ENCODE measurements around the gene OR10G3. TPM values are rescaled to one million over a fixed set of nuclear protein-coding genes. Genes with fewer than 3 reads are reported as not detected.

Gene OR10G3
- total RNA-seq, 1 donor from 2014 or later, result not detected

DNA sequence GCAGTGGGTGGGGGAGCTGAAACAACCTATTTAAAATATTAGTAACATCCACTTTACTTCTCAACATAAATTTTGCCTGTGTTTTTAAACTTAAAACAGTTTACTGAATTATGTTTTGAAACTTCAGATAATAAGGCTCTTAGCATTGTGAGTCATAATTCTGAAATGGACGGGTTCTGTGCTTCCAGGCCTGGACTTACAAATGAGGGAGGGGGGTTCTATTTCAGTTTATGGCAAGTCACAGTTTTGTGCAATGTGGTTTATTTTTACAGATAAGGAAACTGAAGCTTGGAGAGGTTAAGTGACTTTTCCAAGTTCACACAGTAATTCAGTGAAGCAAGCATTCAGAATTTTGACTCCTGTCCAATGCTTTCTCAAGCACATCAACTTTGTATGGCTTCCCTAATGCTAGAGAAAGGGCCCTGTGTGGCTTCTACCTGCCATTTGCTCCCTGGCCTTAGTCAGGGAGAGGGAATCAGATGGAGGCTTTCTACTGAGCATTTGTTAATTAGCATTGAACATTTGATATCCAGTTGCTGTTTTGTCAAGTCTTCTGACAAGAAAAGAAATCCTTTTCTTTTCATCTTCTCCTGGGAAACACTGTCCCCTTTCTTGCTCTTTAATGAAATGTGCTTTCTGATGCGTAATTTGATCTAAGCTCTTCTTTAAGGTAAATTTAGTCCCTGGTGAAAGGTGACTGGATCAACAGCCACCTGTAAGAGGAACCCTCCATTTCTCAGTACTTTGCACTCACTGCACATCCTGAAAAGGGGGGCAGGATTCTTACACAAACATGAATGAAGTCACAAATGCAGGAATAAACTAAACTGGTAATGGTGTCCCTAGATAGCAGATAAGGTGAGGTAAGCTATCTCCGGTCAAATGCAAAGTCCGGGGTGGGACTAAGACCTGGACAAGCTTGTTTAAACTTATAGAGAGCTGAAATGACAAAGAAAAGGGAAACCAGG is 51.2 kb downstream of the OR10G3 start:
- intact Hi-C loops (cut with micrococcal nuclease), result no loop called here
- H3K9me3 Mint-ChIP-seq, result no peaks in the 10 kb centered on the region

DNA sequence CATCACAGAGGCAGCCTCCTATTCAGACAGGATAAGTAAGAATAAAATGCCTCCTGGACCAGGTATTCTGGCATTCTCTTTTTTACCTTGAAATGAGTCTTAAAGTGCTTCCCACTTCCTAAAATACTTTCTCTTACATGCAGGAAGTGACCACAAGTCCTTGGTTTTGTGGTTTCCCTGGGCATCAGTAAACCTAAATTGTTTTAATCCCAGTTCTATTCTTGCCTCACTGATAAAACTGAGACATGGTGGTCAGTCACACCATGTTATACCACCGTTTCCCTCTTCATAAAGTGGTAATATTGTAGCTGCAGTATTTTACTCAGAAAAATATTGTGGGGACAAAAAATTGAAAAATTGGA is 52.6 kb downstream of the OR10G3 start:
- no peak for DNase-seq (ENCODE audit: low spot score)
- Mint-ChIP-seq H3K27ac (no peak overlapping the region), H3K27me3 (ENCODE audit: low read depth) (peaks cover 17% of the 10 kb centered on the region), H3K36me3 (ENCODE audit: low read depth) (no peaks in the 10 kb centered on the region), H3K4me1 (ENCODE audit: low read depth) (peaks cover 13% of the 10 kb centered on the region), H3K4me3 (ENCODE audit: low read depth) (peak overlapping the region; percentile 68), H3K9me3 (no peaks in the 10 kb centered on the region)
- intact Hi-C loops (cut with micrococcal nuclease), result no loop called here

More for the DNA sequence above, 51.2 kb downstream of the OR10G3 start:
- H3K4me1 Mint-ChIP-seq (ENCODE audit: low read depth), result peaks cover 13% of the 10 kb centered on the region
- peaks cover 22% of the 10 kb centered on the region for H3K27me3 Mint-ChIP-seq (ENCODE audit: low read depth)
- H3K4me3 Mint-ChIP-seq (ENCODE audit: low read depth), result no peak overlapping the region
- no peak for DNase-seq (ENCODE audit: low spot score)
- no peaks in the 10 kb centered on the region for H3K36me3 Mint-ChIP-seq (ENCODE audit: low read depth)
- H3K27ac Mint-ChIP-seq, result no peak overlapping the region

DNA sequence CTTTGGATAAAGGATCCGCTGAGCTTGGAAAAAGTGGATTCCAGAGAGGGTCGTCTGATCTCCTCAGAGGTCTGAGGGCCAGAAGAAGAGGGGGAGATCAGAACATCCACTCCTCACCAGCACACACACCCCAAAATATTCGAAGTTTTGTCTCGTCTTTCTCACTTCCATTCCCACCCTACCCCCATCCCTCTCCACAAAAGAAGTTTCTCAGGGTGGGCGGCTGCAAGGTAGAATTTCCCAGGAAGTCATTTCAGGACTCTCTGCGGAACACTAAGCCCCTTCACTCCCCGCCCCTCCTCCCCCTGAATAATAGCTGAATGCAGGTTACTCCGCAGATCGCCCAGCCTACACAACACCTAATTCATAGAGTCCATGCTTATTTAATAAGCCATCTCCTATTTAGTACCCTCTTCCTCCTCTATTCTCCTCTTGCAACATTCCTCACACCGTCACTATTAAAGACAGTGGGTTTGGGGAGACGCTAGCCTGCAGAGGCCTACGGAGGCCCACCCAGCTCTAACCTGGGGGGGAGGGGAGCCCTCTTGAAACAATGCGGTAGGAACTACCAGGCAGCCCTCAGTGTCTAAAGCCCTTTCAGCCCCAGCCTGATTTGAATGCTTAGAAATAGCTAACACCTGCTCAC is 53.1 kb downstream of the OR10G3 start:
- DNase-seq (ENCODE audit: low spot score), result no peak
- no peaks in the 10 kb centered on the region for H3K9me3 Mint-ChIP-seq
- H3K4me3 Mint-ChIP-seq (ENCODE audit: low read depth), result peak overlapping the region; percentile 89
- no peaks in the 10 kb centered on the region for H3K36me3 Mint-ChIP-seq (ENCODE audit: low read depth)
- intact Hi-C loops (cut with micrococcal nuclease), result loop anchor here (1.0 kb wide), 1 partner anchor 15 kb away; the partner anchor contains the start of gene METTL3
- peaks cover 13% of the 10 kb centered on the region for H3K4me1 Mint-ChIP-seq (ENCODE audit: low read depth)
- H3K27me3 Mint-ChIP-seq (ENCODE audit: low read depth), result peaks cover 14% of the 10 kb centered on the region
- no peak overlapping the region for H3K27ac Mint-ChIP-seq

DNA sequence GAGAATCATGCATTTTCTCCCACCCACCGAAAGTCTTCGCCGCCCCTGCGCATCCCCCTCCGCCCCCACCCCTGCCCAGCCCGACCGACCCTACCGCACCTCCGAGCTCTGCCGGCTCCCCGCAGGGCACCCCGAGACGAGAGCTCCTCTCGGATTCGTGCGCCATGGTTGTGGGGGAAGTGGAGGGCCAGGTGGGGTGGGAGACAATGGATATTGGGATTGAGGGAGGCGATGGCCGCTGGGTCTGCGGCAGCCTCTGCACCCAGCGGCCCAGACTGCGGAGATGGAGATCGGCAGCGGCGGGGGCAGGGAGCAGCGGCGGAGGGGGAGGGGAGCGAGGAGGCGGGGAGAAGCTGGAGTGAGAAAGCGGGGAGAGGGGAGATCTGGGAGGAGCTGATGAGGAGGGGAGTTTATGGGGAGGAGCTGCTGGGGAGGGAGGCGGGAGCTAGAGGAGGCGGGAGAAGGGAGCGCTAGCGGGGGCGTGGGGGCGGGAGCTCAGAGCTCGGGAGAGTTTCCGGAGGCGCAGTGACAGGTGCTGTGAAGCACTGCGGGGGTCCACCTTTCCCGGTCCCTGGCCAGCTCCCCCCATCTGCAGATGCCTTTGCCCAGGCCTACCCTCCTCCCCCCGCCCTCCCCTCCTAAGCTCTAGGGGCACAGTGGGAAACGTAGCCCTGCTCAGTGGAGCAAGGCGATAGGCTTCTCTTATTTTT is 53.8 kb downstream of the OR10G3 start, which contains the start of gene SALL2:
SALL2 (minus strand) TSS at position 385 of the 710 bp plus-strand sequence; CDS start at position 166, 219 bp downstream.
- Mint-ChIP-seq H3K9me3 (no peaks in the 10 kb centered on the region), H3K4me1 (ENCODE audit: low read depth) (peaks cover 13% of the 10 kb centered on the region), H3K4me3 (ENCODE audit: low read depth) (peak within 1 kb of the TSS; percentile 89), H3K27me3 (ENCODE audit: low read depth) (peaks cover 14% of the 10 kb centered on the region), H3K27ac (peak within 1 kb of the TSS; percentile 56), H3K36me3 (ENCODE audit: low read depth) (no peaks in the 10 kb centered on the region)
- peak; percentile 39 for DNase-seq (ENCODE audit: low spot score)
- intact Hi-C loops (cut with micrococcal nuclease), result loop anchor here (1.0 kb wide), 1 partner anchor 15 kb away; the partner anchor contains the start of gene METTL3

DNA sequence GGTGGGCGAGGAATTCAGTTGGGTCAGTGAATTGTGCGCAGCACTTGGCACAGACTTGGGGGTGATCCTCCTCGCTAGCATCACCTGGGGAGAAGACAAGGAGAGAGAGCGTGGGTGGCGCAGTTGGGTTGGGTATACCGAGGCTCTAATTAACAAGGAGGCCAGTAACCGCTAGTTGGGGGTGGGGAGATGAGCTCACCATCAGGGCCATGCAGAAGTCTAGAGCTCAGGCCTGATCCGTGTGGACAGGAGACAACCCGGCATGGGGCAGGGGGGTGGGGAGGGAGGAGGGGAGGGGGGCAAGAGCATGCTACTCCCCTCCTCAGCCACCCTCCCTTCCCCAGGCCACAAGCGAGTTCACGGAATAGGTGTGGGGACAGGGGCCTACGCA is 54.3 kb downstream of the OR10G3 start:
- peaks cover 16% of the 10 kb centered on the region for H3K4me1 Mint-ChIP-seq (ENCODE audit: low read depth)
- DNase-seq (ENCODE audit: low spot score), result no peak
- no peaks in the 10 kb centered on the region for H3K36me3 Mint-ChIP-seq (ENCODE audit: low read depth)
- peaks cover 11% of the 10 kb centered on the region for H3K27me3 Mint-ChIP-seq (ENCODE audit: low read depth)
- intact Hi-C loops (cut with micrococcal nuclease), result no loop called here
- H3K4me3 Mint-ChIP-seq (ENCODE audit: low read depth), result peak overlapping the region; percentile 89
- H3K9me3 Mint-ChIP-seq, result no peaks in the 10 kb centered on the region
- H3K27ac Mint-ChIP-seq, result peak overlapping the region; percentile 56

DNA sequence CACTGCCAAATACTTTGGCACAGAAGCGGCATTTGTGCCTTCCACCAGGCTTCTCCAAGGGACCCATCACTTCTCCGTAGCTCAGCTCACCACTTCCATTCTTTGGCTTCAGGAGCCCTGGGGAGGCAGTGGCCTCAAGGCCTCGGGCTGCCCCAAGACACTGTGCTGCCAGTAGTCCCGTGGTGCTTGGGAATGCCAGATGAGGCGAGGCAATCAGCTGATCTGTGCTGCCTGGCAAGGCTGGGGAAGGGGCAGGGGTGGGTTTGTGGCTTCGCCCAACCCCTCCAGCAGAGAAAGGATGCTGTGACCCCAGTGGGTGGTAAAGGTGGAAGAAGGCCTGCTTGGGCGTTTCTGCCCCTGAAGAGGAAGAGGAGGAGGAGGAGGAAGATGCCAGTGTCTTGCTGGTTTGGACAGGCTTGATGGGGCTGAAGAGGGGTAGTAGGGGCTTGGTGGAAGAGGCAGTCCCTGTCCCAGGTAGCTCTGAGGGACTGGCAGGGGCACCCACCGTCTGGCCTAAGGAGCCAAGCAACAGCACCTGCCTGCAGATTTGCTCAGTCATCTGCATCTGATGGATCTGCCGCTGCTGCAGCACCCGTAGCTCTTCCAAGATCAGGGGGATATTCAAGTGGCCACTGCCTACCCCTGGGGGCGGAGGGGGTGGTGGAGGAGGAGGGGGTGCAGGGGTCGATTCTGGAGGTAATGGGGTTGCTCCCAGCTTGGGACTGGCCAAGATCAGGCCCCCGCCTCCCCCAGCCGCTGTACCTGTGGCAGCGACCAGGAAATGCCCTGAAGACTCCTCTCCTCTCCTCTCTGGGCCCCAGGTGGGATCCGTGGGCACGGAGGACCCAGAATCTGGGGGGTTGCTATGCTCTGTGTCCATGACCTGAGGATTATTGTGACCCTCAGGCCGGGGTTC is 55.0 kb downstream of the OR10G3 start:
- peaks cover 19% of the 10 kb centered on the region for H3K4me1 Mint-ChIP-seq (ENCODE audit: low read depth)
- peaks cover 9% of the 10 kb centered on the region for H3K27me3 Mint-ChIP-seq (ENCODE audit: low read depth)
- no peak overlapping the region for H3K27ac Mint-ChIP-seq
- no peaks in the 10 kb centered on the region for H3K36me3 Mint-ChIP-seq (ENCODE audit: low read depth)
- no peaks in the 10 kb centered on the region for H3K9me3 Mint-ChIP-seq
- intact Hi-C loops (cut with micrococcal nuclease), result no loop called here
- peak overlapping the region; percentile 89 for H3K4me3 Mint-ChIP-seq (ENCODE audit: low read depth)
- DNase-seq (ENCODE audit: low spot score), result no peak

DNA sequence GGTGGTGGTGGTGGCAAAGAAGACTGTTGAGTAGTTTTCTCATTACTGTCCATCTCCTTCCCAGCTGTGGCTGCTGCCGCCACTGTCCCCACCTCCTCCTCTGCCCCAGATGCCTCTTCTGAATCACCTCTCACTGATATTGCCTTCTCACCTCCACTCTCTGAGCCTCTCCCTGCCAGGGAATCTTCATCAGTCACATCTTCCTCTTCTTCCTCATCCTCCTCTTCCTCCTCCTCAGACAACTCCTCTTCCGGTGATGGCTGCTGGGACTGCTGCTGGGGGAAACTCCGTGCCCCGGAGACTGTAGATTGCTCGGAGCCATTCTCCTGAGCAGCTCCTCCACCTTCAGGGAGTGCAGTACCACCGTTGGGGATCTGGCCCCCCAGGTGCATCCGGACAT is 56.7 kb downstream of the OR10G3 start:
- Mint-ChIP-seq H3K27ac (no peak overlapping the region), H3K36me3 (ENCODE audit: low read depth) (no peaks in the 10 kb centered on the region), H3K27me3 (ENCODE audit: low read depth) (peaks cover 4% of the 10 kb centered on the region), H3K4me1 (ENCODE audit: low read depth) (peaks cover 19% of the 10 kb centered on the region), H3K4me3 (ENCODE audit: low read depth) (no peak overlapping the region), H3K9me3 (no peaks in the 10 kb centered on the region)
- intact Hi-C loops (cut with micrococcal nuclease), result no loop called here
- DNase-seq (ENCODE audit: low spot score), result no peak

DNA sequence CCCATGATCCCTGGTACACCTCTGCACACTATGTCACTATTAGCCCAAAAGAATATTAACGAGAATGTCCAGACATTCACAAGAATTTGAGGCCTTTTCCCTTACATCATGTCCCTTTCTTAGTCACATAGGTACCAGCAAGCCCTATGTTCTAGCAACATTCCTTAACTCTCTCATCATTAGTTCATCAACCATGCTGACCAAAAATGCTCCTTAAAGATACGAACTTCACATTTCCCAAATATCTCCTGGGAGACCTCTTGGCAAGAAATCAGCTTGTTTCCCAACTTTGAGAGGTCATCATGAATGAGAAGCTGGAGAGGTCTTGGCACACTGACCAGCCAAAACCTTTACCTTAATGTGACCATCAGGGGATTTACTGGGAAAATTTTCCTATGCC is 58.4 kb downstream of the OR10G3 start:
- intact Hi-C loops (cut with micrococcal nuclease), result no loop called here

DNA sequence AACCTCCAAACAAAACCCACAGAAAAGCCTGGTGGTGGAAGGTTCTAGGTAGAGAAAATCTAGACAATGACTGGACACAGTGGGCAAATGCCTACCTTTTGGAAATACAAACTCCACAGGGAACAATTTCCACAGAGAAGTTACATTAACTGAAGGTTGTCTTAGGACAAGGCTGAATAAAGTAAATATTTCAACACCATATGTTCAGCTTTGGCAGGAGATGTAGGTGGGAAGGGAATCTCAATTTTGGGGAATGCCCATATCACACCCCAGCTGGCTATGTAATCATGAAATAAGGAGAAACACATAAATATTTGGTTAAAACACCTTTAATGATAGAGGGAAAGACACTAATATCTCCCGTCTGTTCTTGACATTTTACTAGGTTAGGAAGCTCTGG is 59.1 kb downstream of the OR10G3 start:
- no peak for DNase-seq (ENCODE audit: low spot score)
- Mint-ChIP-seq H3K27ac (no peak overlapping the region), H3K9me3 (no peaks in the 10 kb centered on the region), H3K4me1 (ENCODE audit: low read depth) (peaks cover 12% of the 10 kb centered on the region), H3K27me3 (ENCODE audit: low read depth) (peaks cover 5% of the 10 kb centered on the region), H3K4me3 (ENCODE audit: low read depth) (no peak overlapping the region), H3K36me3 (ENCODE audit: low read depth) (no peaks in the 10 kb centered on the region)
- intact Hi-C loops (cut with micrococcal nuclease), result no loop called here

More for the DNA sequence above, 58.4 kb downstream of the OR10G3 start:
- Mint-ChIP-seq H3K36me3 (ENCODE audit: low read depth) (no peaks in the 10 kb centered on the region), H3K9me3 (no peaks in the 10 kb centered on the region), H3K27me3 (ENCODE audit: low read depth) (peaks cover 5% of the 10 kb centered on the region), H3K27ac (no peak overlapping the region), H3K4me1 (ENCODE audit: low read depth) (peaks cover 12% of the 10 kb centered on the region), H3K4me3 (ENCODE audit: low read depth) (no peak overlapping the region)
- DNase-seq (ENCODE audit: low spot score), result no peak

DNA sequence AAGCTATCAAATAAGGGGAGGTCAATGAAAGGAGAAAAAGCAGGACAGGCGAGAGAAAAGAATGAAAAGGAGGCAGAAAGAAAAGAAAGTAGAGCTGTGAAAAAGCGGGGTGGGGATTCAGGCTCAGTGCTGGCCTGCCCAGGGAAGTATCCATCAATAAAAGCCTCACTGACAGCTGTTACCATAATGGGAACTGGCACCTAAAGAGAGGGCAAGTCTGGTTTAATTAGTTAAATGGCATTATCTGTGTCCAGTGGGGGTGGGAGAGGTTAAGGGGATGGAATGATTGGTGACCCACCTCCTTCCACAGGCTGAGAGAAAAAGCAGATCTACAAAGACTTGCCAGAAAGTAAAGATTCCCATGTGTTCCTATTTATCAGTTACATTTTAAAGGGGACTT is 61.2 kb downstream of the OR10G3 start:
- no peaks in the 10 kb centered on the region for H3K36me3 Mint-ChIP-seq (ENCODE audit: low read depth)
- H3K27ac Mint-ChIP-seq, result no peak overlapping the region
- intact Hi-C loops (cut with micrococcal nuclease), result loop anchor here (10.0 kb wide), 1 partner anchor 254 kb away; the partner anchor contains the start of gene HNRNPC
- no peak for DNase-seq (ENCODE audit: low spot score)
- H3K4me3 Mint-ChIP-seq (ENCODE audit: low read depth), result no peak overlapping the region
- H3K4me1 Mint-ChIP-seq (ENCODE audit: low read depth), result peaks cover 6% of the 10 kb centered on the region
- peaks cover 6% of the 10 kb centered on the region for H3K27me3 Mint-ChIP-seq (ENCODE audit: low read depth)
- no peaks in the 10 kb centered on the region for H3K9me3 Mint-ChIP-seq
